T-helper 17 cell (primary cell): ENCODE measurements around the gene PLSCR1. TPM values are rescaled to one million over a fixed set of nuclear protein-coding genes. Genes with fewer than 3 reads are reported as not detected.
A peak's percentile ranks its signal among the peaks of the same experiment; 100 is the strongest.

Source experiments
- ATAC-seq: fragments of 150-1000 bp; cut with Tn5 transposase; 2 replicates; pipeline ENCODE4 v1.10.0; 2021; ENCODE audit warnings: mild to moderate bottlenecking, moderate library complexity
- DNase-seq, 3 donors: peaks; one replicate each; pipeline versions ENCODE4 v3.0.0 to v3.0.0-alpha.2; 2020 to 2021
- H3K9me3 ChIP-seq: one replicate; pipeline ENCODE4 v1.7.0; 2013; ENCODE audit warnings: low read length, mild to moderate bottlenecking; ENCODE audit not compliant: control insufficient read depth, poor library complexity, severe bottlenecking
- H3K27ac Mint-ChIP-seq: one replicate; pipeline ENCODE4 v1.8.0; 2022; ENCODE audit warnings: mild to moderate bottlenecking, moderate library complexity, mixed read lengths
- H3K27me3 Mint-ChIP-seq: one replicate; pipeline ENCODE4 v1.8.0; 2022; ENCODE audit warnings: mixed read lengths
- H3K36me3 Mint-ChIP-seq: one replicate; pipeline ENCODE4 v1.8.0; 2022; ENCODE audit warnings: low read depth, mixed read lengths
- H3K4me1 Mint-ChIP-seq: one replicate; pipeline ENCODE4 v1.8.0; 2022; ENCODE audit warnings: mild to moderate bottlenecking, mixed read lengths
- H3K4me3 Mint-ChIP-seq: one replicate; pipeline ENCODE4 v1.8.0; 2022; ENCODE audit warnings: mild to moderate bottlenecking, moderate library complexity, mixed read lengths
- total RNA-seq, 4 donors: library from RNA in 2 of 4; stranded (reverse) in 2 of 4; gene quantifications; one replicate each; pipeline ENCODE4 v1.2.3 and lab custom pipeline; 2022 to 2026

Gene PLSCR1
- total RNA-seq, 2 donors from 2014 or later, result 14.8 TPM

GRCh38 chr3:146472611-146473010 lies 71.8 kb downstream of the PLSCR1 start:
- H3K27ac Mint-ChIP-seq, result no peak overlapping the region
- no peaks in the 10 kb centered on the region for H3K9me3 ChIP-seq
- peaks cover 26% of the 10 kb centered on the region for H3K27me3 Mint-ChIP-seq
- no peaks in the 10 kb centered on the region for H3K36me3 Mint-ChIP-seq
- ATAC-seq (no peak), DNase-seq (no peak)
- no peak overlapping the region for H3K4me3 Mint-ChIP-seq
- peaks cover 5% of the 10 kb centered on the region for H3K4me1 Mint-ChIP-seq

DNA sequence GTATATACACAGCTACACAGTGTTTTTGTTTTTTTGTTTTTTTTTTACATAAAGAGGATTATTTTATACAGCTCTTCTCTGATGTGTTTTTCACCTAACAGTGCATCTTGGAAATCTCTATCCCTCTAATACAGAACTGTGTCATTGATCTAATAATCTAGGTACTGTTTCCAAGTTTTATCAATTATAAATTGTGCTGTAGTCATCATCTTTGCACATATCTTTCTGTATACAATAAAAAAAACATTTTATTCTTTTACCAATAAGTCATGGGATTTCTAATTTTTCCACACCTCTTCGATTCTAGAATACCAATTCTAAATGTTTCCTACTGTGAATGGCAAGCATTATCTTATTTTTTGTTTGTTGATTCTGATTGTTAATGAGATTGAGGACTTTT lies 73.4 kb downstream of the PLSCR1 start:
- Mint-ChIP-seq H3K4me3 (no peak overlapping the region), H3K27ac (no peak overlapping the region), H3K36me3 (no peaks in the 10 kb centered on the region), H3K27me3 (peaks cover 23% of the 10 kb centered on the region), H3K4me1 (peaks cover 5% of the 10 kb centered on the region)
- DNase-seq, result no peak
- no peaks in the 10 kb centered on the region for H3K9me3 ChIP-seq
- no peak for ATAC-seq

GRCh38 chr3:146470425-146470990 lies 73.9 kb downstream of the PLSCR1 start:
- DNase-seq, result no peak
- peak overlapping the region; percentile 86 for H3K27ac Mint-ChIP-seq

GRCh38 chr3:146469150-146470017 lies 75.0 kb downstream of the PLSCR1 start, which contains the start of gene PLSCR2:
TSS of gene PLSCR2 (minus strand) at chr3:146469561. CDS start at chr3:146459904, 9,657 bp downstream.
- Mint-ChIP-seq H3K27me3 (peaks cover 9% of the 10 kb centered on the region), H3K27ac (peak within 1 kb of the TSS; percentile 86), H3K36me3 (no peaks in the 10 kb centered on the region), H3K4me1 (peaks cover 3% of the 10 kb centered on the region), H3K4me3 (peak within 1 kb of the TSS; percentile 86)
- DNase-seq (peak; percentile 33 to 62 (median 45)), ATAC-seq (peak; percentile 95)
- H3K9me3 ChIP-seq, result no peaks in the 10 kb centered on the region

More at GRCh38 chr3:146470425-146470990, 73.9 kb downstream of the PLSCR1 start:
- ATAC-seq, result no peak
- Mint-ChIP-seq H3K4me1 (peaks cover 5% of the 10 kb centered on the region), H3K36me3 (no peaks in the 10 kb centered on the region), H3K27me3 (peaks cover 18% of the 10 kb centered on the region), H3K4me3 (peak overlapping the region; percentile 86)
- H3K9me3 ChIP-seq, result no peaks in the 10 kb centered on the region

DNA sequence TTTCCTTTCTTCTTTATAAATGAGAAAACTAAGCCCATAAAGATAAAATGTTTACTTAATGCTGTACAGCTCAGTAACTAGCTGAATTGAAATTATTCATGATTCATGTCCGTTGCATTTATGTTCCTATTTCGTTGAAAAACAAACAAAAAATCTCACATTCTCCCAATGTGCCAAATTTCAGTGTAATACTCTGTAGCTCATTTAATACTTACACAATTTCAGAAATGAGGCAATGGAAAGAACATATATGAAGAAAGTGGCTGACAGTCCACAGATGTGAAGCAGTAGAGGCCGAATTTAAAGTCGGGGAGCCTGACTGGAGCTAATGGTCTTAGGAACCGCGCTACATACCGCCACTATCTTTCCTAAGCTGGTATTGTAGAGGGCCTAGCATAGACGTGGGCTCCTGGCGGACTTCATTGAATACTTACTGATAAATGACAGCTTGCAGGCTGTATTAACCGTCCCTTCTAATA lies 75.7 kb downstream of the PLSCR1 start:
- ATAC-seq (no peak), DNase-seq (no peak)
- Mint-ChIP-seq H3K27ac (peak overlapping the region; percentile 86), H3K36me3 (no peaks in the 10 kb centered on the region), H3K27me3 (peaks cover 2% of the 10 kb centered on the region), H3K4me3 (peak overlapping the region; percentile 86), H3K4me1 (peaks cover 2% of the 10 kb centered on the region)
- H3K9me3 ChIP-seq, result no peaks in the 10 kb centered on the region

GRCh38 chr3:146468234-146468633 lies 76.2 kb downstream of the PLSCR1 start:
- no peak for DNase-seq

GRCh38 chr3:146466604-146467003 lies 77.8 kb downstream of the PLSCR1 start:
- Mint-ChIP-seq H3K27me3 (no peaks in the 10 kb centered on the region), H3K4me1 (peaks cover 2% of the 10 kb centered on the region), H3K36me3 (no peaks in the 10 kb centered on the region), H3K4me3 (no peak overlapping the region), H3K27ac (no peak overlapping the region)
- DNase-seq (no peak), ATAC-seq (no peak)
- no peaks in the 10 kb centered on the region for H3K9me3 ChIP-seq

More at GRCh38 chr3:146468234-146468633, 76.2 kb downstream of the PLSCR1 start:
- H3K4me1 Mint-ChIP-seq, result peaks cover 2% of the 10 kb centered on the region
- no peak overlapping the region for H3K4me3 Mint-ChIP-seq
- no peak overlapping the region for H3K27ac Mint-ChIP-seq
- H3K27me3 Mint-ChIP-seq, result no peaks in the 10 kb centered on the region
- H3K9me3 ChIP-seq, result no peaks in the 10 kb centered on the region
- ATAC-seq, result no peak
- H3K36me3 Mint-ChIP-seq, result no peaks in the 10 kb centered on the region

DNA sequence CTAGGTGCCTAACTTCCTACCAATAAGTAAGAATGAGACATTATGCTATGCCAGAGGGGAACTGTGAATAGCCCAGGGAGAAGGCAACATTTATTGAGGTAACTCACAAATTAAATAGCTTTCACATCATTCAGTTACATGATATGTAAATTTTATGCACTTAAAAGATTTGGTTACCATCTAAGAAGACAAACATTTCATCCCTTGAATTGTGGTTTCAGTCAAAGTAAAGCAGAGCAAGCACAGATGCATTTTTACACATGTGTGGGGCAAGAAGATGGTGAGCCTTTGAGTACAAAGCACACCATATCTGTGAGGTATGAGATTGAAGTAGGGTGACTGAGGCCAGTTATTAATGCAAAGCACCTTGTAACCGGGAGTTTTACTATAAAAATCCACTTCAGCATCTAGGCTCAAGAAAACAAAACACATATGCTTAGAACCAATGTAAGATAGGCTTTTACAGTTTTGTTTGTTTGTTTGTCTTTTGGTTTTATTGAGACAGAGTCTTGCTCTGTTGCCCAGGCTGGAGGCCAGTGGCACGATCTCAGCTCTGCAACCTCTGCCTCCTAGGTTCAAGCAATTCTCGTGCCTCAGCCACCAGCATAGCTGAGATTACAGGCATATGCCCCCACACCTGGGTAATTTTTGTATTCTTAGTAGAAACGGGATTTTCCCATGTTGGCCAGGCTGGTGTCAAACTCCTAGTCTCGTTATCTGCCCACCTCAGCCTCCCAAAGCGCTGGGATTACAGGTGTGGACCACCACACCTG lies 78.5 kb downstream of the PLSCR1 start:
- Mint-ChIP-seq H3K27ac (no peak overlapping the region), H3K4me3 (no peak overlapping the region), H3K27me3 (no peaks in the 10 kb centered on the region), H3K4me1 (peaks cover 2% of the 10 kb centered on the region), H3K36me3 (peaks cover 3% of the 10 kb centered on the region)
- ATAC-seq, result no peak
- DNase-seq, result no peak
- no peaks in the 10 kb centered on the region for H3K9me3 ChIP-seq

Other genes with a start within 250 kb of the PLSCR1 start
- gene PLSCR2, start 75.0 kb downstream of the PLSCR1 start, total RNA-seq, result not detected
- gene PLSCR5, start 60.7 kb upstream of the PLSCR1 start, total RNA-seq, result not detected